CD4-positive, alpha-beta T cell (primary cell): ENCODE measurements around the gene ADGRB3. TPM values are rescaled to one million over a fixed set of nuclear protein-coding genes. Genes with fewer than 3 reads are reported as not detected.

Experiments
- ATAC-seq: fragments of 200-7000 bp; cut with Tn5 transposase; one replicate; pipeline ENCODE4 v1.10.0; 2022; ENCODE audit warnings: mild to moderate bottlenecking; ENCODE audit not compliant: poor library complexity
- CTCF ChIA-PET: fragments of 350-600 bp; sonication (Branson Sonifier 250); formaldehyde crosslinking; loops from one replicate; lab custom pipeline; 2021; ENCODE audit warnings: antibody characterized with exemption, inconsistent platforms; lab: Charles Lee
- POLR2A ChIA-PET: fragments of 350-600 bp; sonication (Branson Sonifier 250); formaldehyde crosslinking; loops from one replicate; lab custom pipeline; 2021; ENCODE audit warnings: antibody characterized with exemption, inconsistent platforms; lab: Charles Lee
- DNase-seq, 14 experiments: peaks; one replicate each; pipeline ENCODE4 v3.0.0-alpha.2; 2013 to 2020; ENCODE audit warnings: mixed read lengths in 2 of 14
- H3K27ac ChIP-seq, 2 donors: one replicate each; pipeline versions ENCODE4 v1.5.1 to v1.7.0; 2013; ENCODE audit warnings: low read length in 2 of 2, low read depth in 1 of 2, mild to moderate bottlenecking in 1 of 2
- H3K27me3 ChIP-seq, 2 experiments: 1 replicate in 1 of 2; 2 replicates in 1 of 2; pipeline versions ENCODE4 v1.6.1 to v1.7.0; 2013; ENCODE audit warnings: low read length in 2 of 2, control low read depth in 1 of 2, mild to moderate bottlenecking in 1 of 2, moderate library complexity in 1 of 2; ENCODE audit not compliant: insufficient read depth in 2 of 2, control insufficient read depth in 1 of 2
- H3K36me3 ChIP-seq: one replicate; pipeline ENCODE4 v1.6.1; 2013; ENCODE audit warnings: low read length, control low read depth; ENCODE audit not compliant: insufficient read depth
- H3K4me1 ChIP-seq: one replicate; pipeline ENCODE4 v1.6.1; 2013; ENCODE audit warnings: low read length, control low read depth; ENCODE audit not compliant: insufficient read depth
- H3K4me3 ChIP-seq: one replicate; pipeline ENCODE4 v1.5.1; 2013; ENCODE audit warnings: mild to moderate bottlenecking, low read length, moderate library complexity
- H3K9me3 ChIP-seq, 2 experiments: 1 replicate in 1 of 2; 2 replicates in 1 of 2; pipeline versions ENCODE4 v1.6.1 to v1.7.0; 2013; ENCODE audit warnings: low read length in 2 of 2, mild to moderate bottlenecking in 2 of 2, control low read depth in 1 of 2, moderate library complexity in 1 of 2; ENCODE audit not compliant: control insufficient read depth in 1 of 2, insufficient read depth in 1 of 2
- H3K27ac Mint-ChIP-seq: one replicate; pipeline ENCODE4 v1.8.0; 2020; ENCODE audit warnings: mixed read lengths
- H3K27me3 Mint-ChIP-seq: one replicate; pipeline ENCODE4 v1.8.0; 2021; ENCODE audit warnings: mixed read lengths
- H3K36me3 Mint-ChIP-seq: one replicate; pipeline ENCODE4 v1.8.0; 2021; ENCODE audit warnings: low read depth, mixed read lengths
- H3K4me1 Mint-ChIP-seq: one replicate; pipeline ENCODE4 v1.8.0; 2021; ENCODE audit warnings: low read depth, mixed read lengths
- H3K4me3 Mint-ChIP-seq: one replicate; pipeline ENCODE4 v1.8.0; 2020; ENCODE audit warnings: mild to moderate bottlenecking, mixed read lengths
- H3K9me3 Mint-ChIP-seq: one replicate; pipeline ENCODE4 v1.8.0; 2020; ENCODE audit warnings: mixed read lengths
- intact Hi-C, 2 experiments: fragments of 100-400 bp; cut with DNase I in 1 of 2; cut with micrococcal nuclease in 1 of 2; formaldehyde crosslinking; loops; one replicate each; pipeline versions ENCODE4 v1.15.1 to v1.9.0; 2023 to 2025; cut with DNase I, micrococcal nuclease
- total RNA-seq, 174 experiments: library from RNA in 2 of 174; stranded (reverse) in 2 of 174; gene quantifications; one replicate each; pipeline ENCODE4 v1.2.3 and lab custom pipeline; 2021 to 2026
- TF ChIP-seq, protein P1 (sequence below): fragments of 200-600 bp; IDR thresholded peaks from one replicate; pipeline ENCODE4 v1.8.0; 2022; ENCODE audit warnings: antibody characterized with exemption, mild to moderate bottlenecking

ADGRB3 gene
- total RNA-seq, 2 experiments from 2014 or later, result not detected

GRCh38 chr6:69012876-69013275 is 377.8 kb downstream of the ADGRB3 start:
- CTCF ChIA-PET, result no interaction called here
- no peaks in the 10 kb centered on the region for H3K4me1 Mint-ChIP-seq
- no peak overlapping the region for H3K27ac ChIP-seq

DNA sequence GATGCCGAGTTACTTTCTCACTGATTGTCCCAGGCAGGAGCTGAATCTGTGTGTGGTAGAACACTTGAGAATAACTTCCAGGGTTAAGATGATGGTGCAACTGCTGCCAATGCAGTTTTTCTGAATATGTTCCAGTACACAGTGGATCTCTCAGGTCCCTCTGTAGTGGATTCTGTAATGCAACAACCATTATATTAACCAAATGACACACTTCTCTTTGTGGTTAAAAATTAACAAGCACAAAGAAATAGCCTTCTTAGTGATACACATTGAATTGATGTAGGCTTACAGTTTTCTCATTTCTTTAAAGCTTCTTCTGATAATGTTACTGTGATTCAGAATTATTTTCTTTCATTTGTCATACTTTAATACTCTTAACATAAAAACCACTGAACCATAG is 383.8 kb downstream of the ADGRB3 start:
- no peaks in the 10 kb centered on the region for H3K4me1 Mint-ChIP-seq
- ATAC-seq, result no peak
- TF ChIP-seq, protein P1, sequence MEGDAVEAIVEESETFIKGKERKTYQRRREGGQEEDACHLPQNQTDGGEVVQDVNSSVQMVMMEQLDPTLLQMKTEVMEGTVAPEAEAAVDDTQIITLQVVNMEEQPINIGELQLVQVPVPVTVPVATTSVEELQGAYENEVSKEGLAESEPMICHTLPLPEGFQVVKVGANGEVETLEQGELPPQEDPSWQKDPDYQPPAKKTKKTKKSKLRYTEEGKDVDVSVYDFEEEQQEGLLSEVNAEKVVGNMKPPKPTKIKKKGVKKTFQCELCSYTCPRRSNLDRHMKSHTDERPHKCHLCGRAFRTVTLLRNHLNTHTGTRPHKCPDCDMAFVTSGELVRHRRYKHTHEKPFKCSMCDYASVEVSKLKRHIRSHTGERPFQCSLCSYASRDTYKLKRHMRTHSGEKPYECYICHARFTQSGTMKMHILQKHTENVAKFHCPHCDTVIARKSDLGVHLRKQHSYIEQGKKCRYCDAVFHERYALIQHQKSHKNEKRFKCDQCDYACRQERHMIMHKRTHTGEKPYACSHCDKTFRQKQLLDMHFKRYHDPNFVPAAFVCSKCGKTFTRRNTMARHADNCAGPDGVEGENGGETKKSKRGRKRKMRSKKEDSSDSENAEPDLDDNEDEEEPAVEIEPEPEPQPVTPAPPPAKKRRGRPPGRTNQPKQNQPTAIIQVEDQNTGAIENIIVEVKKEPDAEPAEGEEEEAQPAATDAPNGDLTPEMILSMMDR, result no peak
- Histone ChIP-seq H3K36me3 (no peaks in the 10 kb centered on the region), H3K4me3 (no peak overlapping the region), H3K27me3 (no peaks in the 10 kb centered on the region), H3K4me1 (no peaks in the 10 kb centered on the region), H3K27ac (no peak overlapping the region), H3K9me3 (no peaks in the 10 kb centered on the region)
- H3K27ac Mint-ChIP-seq, result no peak overlapping the region
- ChIA-PET POLR2A (no interaction called here), CTCF (no interaction called here)
- H3K36me3 Mint-ChIP-seq, result no peaks in the 10 kb centered on the region
- DNase-seq, result no peak
- no peaks in the 10 kb centered on the region for H3K27me3 Mint-ChIP-seq
- no peaks in the 10 kb centered on the region for H3K9me3 Mint-ChIP-seq
- intact Hi-C loops, result no loop called here
- no peak overlapping the region for H3K4me3 Mint-ChIP-seq

More at GRCh38 chr6:69012876-69013275, 377.8 kb downstream of the ADGRB3 start:
- H3K27ac Mint-ChIP-seq, result no peak overlapping the region
- Histone ChIP-seq H3K36me3 (no peaks in the 10 kb centered on the region), H3K4me1 (no peaks in the 10 kb centered on the region), H3K4me3 (no peak overlapping the region), H3K9me3 (no peaks in the 10 kb centered on the region), H3K27me3 (no peaks in the 10 kb centered on the region)
- ATAC-seq (no peak), DNase-seq (no peak)
- TF ChIP-seq, protein P1, result no peak
- no peaks in the 10 kb centered on the region for H3K27me3 Mint-ChIP-seq
- no peak overlapping the region for H3K4me3 Mint-ChIP-seq
- no peaks in the 10 kb centered on the region for H3K9me3 Mint-ChIP-seq
- no peaks in the 10 kb centered on the region for H3K36me3 Mint-ChIP-seq
- intact Hi-C loops, result no loop called here
- POLR2A ChIA-PET, result no interaction called here

GRCh38 chr6:69019832-69020231 is 384.8 kb downstream of the ADGRB3 start:
- H3K9me3 ChIP-seq, result no peaks in the 10 kb centered on the region
- Mint-ChIP-seq H3K4me1 (no peaks in the 10 kb centered on the region), H3K27ac (no peak overlapping the region), H3K4me3 (no peak overlapping the region), H3K36me3 (no peaks in the 10 kb centered on the region), H3K9me3 (no peaks in the 10 kb centered on the region), H3K27me3 (no peaks in the 10 kb centered on the region)
- no peaks in the 10 kb centered on the region for H3K4me1 ChIP-seq
- intact Hi-C loops, result no loop called here
- ChIA-PET CTCF (no interaction called here), POLR2A (no interaction called here)
- ATAC-seq (no peak), DNase-seq (no peak)
- TF ChIP-seq, protein P1, result no peak
- no peak overlapping the region for H3K27ac ChIP-seq
- H3K27me3 ChIP-seq, result no peaks in the 10 kb centered on the region
- no peaks in the 10 kb centered on the region for H3K36me3 ChIP-seq
- no peak overlapping the region for H3K4me3 ChIP-seq
